GM10266 (cell line): ENCODE data around the gene PER3.

Source experiments
- DNase-seq: peaks from one replicate; pipeline ENCODE4 v3.0.0; 2012; ENCODE audit errors: extremely low spot score
- TF ChIP-seq, protein P1 (sequence below): IDR thresholded peaks from 2 replicates; pipeline ENCODE4 v1.5.1; 2012; ENCODE audit warnings: mild to moderate bottlenecking, low read depth; ENCODE audit not compliant: control insufficient read depth, insufficient read depth; ENCODE audit errors: missing control alignments

The PER3 gene

DNA sequence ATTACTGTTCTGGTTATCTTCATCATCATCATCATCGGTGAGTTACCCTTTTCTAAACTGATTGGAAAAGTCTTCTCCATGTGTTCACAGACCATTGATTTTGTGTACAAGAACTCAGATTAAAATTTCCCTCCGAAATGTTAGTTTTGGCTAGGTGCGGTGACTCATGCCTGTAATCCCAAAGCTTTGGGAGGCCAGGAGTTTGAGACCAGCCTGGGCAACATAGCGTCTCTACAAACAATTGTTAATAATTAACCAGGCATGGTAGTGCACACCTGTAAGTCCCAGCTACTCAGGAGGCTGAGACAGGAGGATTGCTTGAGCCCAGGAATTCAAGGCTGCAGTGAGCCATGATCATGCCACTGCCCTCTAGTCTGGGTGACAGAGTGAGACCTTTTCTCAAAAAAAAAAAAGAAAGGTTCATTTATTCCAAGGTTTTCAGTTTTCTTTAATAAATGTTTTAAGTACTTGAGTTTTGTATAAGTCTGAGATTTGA lies 5.9 kb upstream of the PER3 start:
- DNase-seq = no peak
- TF ChIP-seq, protein P1, sequence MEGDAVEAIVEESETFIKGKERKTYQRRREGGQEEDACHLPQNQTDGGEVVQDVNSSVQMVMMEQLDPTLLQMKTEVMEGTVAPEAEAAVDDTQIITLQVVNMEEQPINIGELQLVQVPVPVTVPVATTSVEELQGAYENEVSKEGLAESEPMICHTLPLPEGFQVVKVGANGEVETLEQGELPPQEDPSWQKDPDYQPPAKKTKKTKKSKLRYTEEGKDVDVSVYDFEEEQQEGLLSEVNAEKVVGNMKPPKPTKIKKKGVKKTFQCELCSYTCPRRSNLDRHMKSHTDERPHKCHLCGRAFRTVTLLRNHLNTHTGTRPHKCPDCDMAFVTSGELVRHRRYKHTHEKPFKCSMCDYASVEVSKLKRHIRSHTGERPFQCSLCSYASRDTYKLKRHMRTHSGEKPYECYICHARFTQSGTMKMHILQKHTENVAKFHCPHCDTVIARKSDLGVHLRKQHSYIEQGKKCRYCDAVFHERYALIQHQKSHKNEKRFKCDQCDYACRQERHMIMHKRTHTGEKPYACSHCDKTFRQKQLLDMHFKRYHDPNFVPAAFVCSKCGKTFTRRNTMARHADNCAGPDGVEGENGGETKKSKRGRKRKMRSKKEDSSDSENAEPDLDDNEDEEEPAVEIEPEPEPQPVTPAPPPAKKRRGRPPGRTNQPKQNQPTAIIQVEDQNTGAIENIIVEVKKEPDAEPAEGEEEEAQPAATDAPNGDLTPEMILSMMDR = no peak

DNA sequence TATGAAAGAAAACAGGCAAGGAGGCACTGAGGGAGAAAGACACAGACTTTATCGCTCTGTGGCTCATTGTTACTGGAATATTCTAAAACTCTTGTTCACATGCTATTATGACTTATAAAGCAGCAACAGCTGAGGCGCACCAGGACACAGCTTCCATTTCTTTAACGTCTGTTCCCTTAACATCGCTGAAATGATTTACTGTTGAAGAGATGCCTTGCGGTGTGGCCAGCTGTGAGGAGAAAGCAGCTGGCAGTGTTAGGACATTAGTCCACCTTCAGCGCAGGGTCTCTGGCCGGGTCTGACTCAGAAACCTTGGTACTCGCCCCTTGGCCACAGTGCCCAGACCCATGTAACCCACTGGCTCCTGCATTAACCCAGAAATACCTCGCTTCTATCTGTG lies 3.1 kb upstream of the PER3 start:
- no peak for DNase-seq
- TF ChIP-seq, protein P1 = no peak

DNA sequence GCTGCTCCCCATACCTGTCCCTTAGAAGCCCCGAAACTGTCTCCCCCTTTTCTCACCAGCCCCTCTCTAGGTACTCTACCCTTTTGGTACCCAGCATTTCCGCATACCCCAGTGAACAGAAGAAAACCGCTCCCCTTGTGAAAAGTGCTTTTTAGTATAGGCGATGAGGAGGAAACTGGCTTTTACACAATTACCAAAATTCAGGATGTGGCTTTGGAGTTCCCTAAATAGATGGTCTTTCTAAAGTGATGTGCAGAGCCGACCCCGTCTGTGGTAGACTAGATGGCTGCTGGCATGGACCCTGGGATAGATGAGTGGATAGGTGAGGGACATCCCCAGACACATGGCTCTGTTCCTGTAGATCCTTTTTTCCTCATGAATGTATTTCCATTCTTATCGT lies 2.6 kb upstream of the PER3 start:
- DNase-seq = no peak
- TF ChIP-seq, protein P1 = no peak

DNA sequence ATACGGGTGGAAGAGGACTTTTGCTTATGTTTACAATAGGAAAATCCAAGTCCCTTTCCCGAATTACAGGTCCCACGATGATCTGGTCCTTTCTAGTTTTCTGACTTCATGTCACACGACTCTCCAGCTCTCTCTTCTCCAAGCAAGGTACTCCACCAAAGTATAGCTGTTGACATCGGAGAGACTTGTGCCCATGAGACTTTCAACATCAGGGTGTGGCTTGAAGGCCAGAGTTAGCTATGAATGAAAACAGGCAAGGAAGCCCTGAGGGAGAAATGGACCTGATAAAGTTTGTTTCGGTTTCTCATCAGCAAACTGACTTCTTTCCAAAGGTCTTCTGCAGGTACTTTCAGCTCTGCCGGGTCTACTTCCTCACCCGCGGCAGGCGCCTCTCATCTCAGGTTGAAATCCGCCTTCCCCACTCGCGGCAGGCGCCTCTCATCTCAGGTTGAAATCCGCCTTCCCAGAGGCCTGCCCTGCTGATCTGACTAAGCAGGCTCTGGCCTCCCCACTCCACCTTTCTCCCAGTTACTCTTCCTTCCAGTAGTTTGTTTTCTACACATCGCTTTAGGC lies 2.1 kb upstream of the PER3 start:
- TF ChIP-seq, protein P1 = no peak
- no peak for DNase-seq

DNA sequence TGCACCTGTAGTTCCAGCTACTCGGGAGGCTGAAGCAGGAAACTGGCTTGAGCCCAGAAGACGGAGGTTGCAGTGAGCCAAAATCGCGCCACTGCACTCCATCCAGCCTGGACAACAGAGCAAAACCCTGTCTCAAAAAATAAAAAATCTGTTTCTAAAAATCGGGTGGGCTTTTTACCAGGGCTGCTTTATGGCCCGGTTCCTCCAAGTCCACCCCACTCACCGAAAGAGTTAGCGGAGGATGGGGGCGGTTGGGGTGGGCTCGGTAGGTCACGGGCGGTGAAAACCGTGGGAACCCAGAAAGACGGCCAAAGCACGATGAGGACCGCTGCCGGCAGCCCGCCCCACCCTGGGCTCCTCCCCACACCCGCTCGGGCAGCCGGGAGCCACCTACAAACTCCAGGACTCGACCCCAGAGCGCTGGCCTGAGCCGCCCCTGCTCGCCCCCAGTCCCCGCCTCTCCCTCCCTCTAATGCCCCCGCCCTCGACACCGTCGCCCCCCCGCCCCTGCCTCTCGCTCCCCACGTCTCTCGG lies 846 bp upstream of the PER3 start:
- DNase-seq = peak; percentile 76
- TF ChIP-seq, protein P1 = no peak

DNA sequence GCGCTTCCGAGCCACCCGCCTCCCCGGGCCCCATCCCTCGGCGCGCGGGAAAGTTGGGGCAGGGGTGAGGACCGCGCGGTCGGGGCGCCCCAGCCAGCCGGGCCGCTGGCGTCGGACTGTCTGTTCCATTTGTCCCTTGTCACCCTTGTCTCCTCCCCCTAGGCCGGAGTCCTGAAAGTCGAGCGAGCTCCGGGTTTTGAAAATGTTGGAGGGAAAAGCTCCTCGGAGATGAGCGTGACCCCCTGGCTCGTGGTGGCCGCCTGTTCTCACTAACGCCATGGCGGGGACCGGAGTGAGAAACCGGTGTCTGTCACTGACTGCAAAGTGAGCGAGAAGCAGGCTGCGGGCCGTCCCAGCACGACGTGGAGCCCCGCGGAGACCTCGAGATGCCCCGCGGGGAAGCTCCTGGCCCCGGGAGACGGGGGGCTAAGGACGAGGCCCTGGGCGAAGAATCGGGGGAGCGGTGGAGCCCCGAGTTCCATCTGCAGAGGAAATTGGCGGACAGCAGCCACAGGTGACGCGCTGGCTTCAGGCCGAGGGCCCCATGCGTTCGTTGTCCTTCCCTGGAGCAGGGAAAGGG lies 491 bp downstream of the PER3 start:
- DNase-seq = no peak
- TF ChIP-seq, protein P1 = no peak

DNA sequence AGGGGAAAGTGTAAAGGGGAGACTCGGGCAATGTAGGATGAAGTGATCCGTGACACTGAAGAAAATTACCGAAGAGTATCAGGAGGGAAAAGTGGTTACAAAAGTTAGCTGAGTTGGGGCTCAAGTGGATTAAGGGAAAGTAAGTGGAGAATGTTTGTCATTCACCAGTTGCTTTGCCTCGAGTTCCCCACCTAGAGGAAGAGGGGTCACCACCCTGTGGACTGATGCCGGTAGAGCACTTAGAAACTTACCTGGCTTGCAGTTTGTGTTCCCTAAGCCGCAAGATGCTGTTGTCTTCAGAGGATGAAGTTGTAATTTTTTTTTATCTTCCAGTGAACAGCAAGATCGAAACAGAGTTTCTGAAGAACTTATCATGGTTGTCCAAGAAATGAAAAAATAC lies 1.0 kb downstream of the PER3 start:
- TF ChIP-seq, protein P1 = no peak
- DNase-seq = no peak
